HepG2 (cell line): Measurements from ENCODE around the gene NPW.

Experiments used
- FOXM1 ChIP-seq: sonication (generic); formaldehyde crosslinking; IDR thresholded peaks from 2 replicates; pipeline ENCODE4 v1.5.0; 2020; ENCODE audit warnings: missing genetic modification reagents
- POLR2A ChIP-seq, 2 experiments: IDR thresholded peaks; 2 replicates each; pipeline ENCODE4 v1.6.1; 2011; ENCODE audit warnings: low read depth in 2 of 2, low read length in 2 of 2, mild to moderate bottlenecking in 1 of 2, moderate library complexity in 1 of 2; ENCODE audit not compliant: insufficient read depth in 1 of 2
- RFX5 ChIP-seq: IDR thresholded peaks from 2 replicates; pipeline ENCODE4 v1.6.1; 2011; ENCODE audit warnings: low read depth, low read length, improper control_type of control experiment
- SMARCE1 ChIP-seq: fragments of 450-650 bp; IDR thresholded peaks from 2 replicates; pipeline ENCODE4 v1.6.1; 2017; ENCODE audit warnings: borderline replicate concordance
- ZNF24 ChIP-seq: fragments of 450-650 bp; IDR thresholded peaks from 2 replicates; pipeline ENCODE4 v1.6.1; 2017; ENCODE audit warnings: antibody characterized with exemption, mild to moderate bottlenecking
- ZNF670 ChIP-seq: sonication (generic); formaldehyde crosslinking; IDR thresholded peaks from 2 replicates; pipeline ENCODE4 v1.8.0; 2022; ENCODE audit warnings: mild to moderate bottlenecking, missing genetic modification reagents, borderline replicate concordance
- TF ChIP-seq, protein P1 (sequence below): IDR thresholded peaks from 2 replicates; pipeline ENCODE4 v1.6.1; 2018; ENCODE audit warnings: missing genetic modification reagents, mild to moderate bottlenecking, missing compliant biosample characterization
- TF ChIP-seq, protein P2 (sequence below): sonication (generic); formaldehyde crosslinking; IDR thresholded peaks from 2 replicates; pipeline ENCODE4 v1.5.0; 2020; ENCODE audit warnings: mild to moderate bottlenecking, missing genetic modification reagents, moderate library complexity
- TF ChIP-seq, protein P3 (sequence below): sonication (generic); formaldehyde crosslinking; IDR thresholded peaks from 2 replicates; pipeline ENCODE4 v1.4.0; 2020; ENCODE audit warnings: missing genetic modification reagents, borderline replicate concordance
- TF ChIP-seq, protein P4 (sequence below): sonication (generic); formaldehyde crosslinking; IDR thresholded peaks from 2 replicates; pipeline ENCODE4 v1.4.0; 2020; ENCODE audit warnings: mild to moderate bottlenecking, missing genetic modification reagents
- TF ChIP-seq, protein P5 (sequence below): IDR thresholded peaks from 2 replicates; pipeline ENCODE4 v1.6.1; 2016; ENCODE audit warnings: low read depth, missing genetic modification reagents, missing compliant biosample characterization
- TF ChIP-seq, protein P6 (sequence below): IDR thresholded peaks from 2 replicates; pipeline ENCODE4 v1.6.1; 2016
- TF ChIP-seq, protein P7 (sequence below): sonication (generic); formaldehyde crosslinking; conservative IDR thresholded peaks from 2 replicates; pipeline ENCODE4 v1.4.0; 2020; ENCODE audit warnings: missing genetic modification reagents

DNA sequence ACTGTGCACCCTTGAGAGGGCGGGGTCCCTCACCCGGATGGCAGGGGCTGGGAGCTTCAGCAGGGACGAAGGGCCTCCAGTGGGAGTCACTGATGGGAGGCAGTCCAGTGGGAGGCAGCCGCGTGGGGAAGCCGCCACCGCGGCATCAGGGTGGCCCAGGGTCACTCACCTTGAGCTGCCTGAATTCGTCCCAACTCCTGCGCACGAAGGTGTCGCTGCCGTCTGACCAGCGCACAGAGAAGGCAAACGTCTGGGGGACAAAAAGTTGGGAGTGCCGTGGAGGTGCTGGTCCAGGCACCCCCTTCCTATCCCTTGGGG lies 38.9 kb upstream of the NPW start:
- TF ChIP-seq, protein P1, sequence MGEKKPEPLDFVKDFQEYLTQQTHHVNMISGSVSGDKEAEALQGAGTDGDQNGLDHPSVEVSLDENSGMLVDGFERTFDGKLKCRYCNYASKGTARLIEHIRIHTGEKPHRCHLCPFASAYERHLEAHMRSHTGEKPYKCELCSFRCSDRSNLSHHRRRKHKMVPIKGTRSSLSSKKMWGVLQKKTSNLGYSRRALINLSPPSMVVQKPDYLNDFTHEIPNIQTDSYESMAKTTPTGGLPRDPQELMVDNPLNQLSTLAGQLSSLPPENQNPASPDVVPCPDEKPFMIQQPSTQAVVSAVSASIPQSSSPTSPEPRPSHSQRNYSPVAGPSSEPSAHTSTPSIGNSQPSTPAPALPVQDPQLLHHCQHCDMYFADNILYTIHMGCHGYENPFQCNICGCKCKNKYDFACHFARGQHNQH (CRISPR knock-in tag) = no peak
- TF ChIP-seq, protein P2, sequence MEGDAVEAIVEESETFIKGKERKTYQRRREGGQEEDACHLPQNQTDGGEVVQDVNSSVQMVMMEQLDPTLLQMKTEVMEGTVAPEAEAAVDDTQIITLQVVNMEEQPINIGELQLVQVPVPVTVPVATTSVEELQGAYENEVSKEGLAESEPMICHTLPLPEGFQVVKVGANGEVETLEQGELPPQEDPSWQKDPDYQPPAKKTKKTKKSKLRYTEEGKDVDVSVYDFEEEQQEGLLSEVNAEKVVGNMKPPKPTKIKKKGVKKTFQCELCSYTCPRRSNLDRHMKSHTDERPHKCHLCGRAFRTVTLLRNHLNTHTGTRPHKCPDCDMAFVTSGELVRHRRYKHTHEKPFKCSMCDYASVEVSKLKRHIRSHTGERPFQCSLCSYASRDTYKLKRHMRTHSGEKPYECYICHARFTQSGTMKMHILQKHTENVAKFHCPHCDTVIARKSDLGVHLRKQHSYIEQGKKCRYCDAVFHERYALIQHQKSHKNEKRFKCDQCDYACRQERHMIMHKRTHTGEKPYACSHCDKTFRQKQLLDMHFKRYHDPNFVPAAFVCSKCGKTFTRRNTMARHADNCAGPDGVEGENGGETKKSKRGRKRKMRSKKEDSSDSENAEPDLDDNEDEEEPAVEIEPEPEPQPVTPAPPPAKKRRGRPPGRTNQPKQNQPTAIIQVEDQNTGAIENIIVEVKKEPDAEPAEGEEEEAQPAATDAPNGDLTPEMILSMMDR = no peak
- no peak for TF ChIP-seq POLR2A (IDR thresholded peaks at IDR 0.05; ENCODE audit: insufficient read depth in 1 of 2, low read depth in 2 of 2, low read length in 2 of 2)
- no peak for TF ChIP-seq RFX5
- TF ChIP-seq SMARCE1 = no peak
- no peak for TF ChIP-seq ZNF670 (CRISPR knock-in tag)
- TF ChIP-seq, protein P3, sequence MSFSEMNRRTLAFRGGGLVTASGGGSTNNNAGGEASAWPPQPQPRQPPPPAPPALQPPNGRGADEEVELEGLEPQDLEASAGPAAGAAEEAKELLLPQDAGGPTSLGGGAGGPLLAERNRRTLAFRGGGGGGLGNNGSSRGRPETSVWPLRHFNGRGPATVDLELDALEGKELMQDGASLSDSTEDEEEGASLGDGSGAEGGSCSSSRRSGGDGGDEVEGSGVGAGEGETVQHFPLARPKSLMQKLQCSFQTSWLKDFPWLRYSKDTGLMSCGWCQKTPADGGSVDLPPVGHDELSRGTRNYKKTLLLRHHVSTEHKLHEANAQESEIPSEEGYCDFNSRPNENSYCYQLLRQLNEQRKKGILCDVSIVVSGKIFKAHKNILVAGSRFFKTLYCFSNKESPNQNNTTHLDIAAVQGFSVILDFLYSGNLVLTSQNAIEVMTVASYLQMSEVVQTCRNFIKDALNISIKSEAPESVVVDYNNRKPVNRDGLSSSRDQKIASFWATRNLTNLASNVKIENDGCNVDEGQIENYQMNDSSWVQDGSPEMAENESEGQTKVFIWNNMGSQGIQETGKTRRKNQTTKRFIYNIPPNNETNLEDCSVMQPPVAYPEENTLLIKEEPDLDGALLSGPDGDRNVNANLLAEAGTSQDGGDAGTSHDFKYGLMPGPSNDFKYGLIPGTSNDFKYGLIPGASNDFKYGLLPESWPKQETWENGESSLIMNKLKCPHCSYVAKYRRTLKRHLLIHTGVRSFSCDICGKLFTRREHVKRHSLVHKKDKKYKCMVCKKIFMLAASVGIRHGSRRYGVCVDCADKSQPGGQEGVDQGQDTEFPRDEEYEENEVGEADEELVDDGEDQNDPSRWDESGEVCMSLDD (CRISPR knock-in tag) = no peak
- TF ChIP-seq, protein P4, sequence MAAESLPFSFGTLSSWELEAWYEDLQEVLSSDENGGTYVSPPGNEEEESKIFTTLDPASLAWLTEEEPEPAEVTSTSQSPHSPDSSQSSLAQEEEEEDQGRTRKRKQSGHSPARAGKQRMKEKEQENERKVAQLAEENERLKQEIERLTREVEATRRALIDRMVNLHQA (CRISPR knock-in tag) = no peak
- TF ChIP-seq, protein P5, sequence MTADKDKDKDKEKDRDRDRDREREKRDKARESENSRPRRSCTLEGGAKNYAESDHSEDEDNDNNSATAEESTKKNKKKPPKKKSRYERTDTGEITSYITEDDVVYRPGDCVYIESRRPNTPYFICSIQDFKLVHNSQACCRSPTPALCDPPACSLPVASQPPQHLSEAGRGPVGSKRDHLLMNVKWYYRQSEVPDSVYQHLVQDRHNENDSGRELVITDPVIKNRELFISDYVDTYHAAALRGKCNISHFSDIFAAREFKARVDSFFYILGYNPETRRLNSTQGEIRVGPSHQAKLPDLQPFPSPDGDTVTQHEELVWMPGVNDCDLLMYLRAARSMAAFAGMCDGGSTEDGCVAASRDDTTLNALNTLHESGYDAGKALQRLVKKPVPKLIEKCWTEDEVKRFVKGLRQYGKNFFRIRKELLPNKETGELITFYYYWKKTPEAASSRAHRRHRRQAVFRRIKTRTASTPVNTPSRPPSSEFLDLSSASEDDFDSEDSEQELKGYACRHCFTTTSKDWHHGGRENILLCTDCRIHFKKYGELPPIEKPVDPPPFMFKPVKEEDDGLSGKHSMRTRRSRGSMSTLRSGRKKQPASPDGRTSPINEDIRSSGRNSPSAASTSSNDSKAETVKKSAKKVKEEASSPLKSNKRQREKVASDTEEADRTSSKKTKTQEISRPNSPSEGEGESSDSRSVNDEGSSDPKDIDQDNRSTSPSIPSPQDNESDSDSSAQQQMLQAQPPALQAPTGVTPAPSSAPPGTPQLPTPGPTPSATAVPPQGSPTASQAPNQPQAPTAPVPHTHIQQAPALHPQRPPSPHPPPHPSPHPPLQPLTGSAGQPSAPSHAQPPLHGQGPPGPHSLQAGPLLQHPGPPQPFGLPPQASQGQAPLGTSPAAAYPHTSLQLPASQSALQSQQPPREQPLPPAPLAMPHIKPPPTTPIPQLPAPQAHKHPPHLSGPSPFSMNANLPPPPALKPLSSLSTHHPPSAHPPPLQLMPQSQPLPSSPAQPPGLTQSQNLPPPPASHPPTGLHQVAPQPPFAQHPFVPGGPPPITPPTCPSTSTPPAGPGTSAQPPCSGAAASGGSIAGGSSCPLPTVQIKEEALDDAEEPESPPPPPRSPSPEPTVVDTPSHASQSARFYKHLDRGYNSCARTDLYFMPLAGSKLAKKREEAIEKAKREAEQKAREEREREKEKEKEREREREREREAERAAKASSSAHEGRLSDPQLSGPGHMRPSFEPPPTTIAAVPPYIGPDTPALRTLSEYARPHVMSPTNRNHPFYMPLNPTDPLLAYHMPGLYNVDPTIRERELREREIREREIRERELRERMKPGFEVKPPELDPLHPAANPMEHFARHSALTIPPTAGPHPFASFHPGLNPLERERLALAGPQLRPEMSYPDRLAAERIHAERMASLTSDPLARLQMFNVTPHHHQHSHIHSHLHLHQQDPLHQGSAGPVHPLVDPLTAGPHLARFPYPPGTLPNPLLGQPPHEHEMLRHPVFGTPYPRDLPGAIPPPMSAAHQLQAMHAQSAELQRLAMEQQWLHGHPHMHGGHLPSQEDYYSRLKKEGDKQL (CRISPR knock-in tag) = no peak
- TF ChIP-seq FOXM1 (CRISPR knock-in tag) = no peak
- TF ChIP-seq ZNF24 = no peak
- TF ChIP-seq, protein P6, sequence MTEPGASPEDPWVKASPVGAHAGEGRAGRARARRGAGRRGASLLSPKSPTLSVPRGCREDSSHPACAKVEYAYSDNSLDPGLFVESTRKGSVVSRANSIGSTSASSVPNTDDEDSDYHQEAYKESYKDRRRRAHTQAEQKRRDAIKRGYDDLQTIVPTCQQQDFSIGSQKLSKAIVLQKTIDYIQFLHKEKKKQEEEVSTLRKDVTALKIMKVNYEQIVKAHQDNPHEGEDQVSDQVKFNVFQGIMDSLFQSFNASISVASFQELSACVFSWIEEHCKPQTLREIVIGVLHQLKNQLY (CRISPR knock-in tag) = no peak
- TF ChIP-seq, protein P7, sequence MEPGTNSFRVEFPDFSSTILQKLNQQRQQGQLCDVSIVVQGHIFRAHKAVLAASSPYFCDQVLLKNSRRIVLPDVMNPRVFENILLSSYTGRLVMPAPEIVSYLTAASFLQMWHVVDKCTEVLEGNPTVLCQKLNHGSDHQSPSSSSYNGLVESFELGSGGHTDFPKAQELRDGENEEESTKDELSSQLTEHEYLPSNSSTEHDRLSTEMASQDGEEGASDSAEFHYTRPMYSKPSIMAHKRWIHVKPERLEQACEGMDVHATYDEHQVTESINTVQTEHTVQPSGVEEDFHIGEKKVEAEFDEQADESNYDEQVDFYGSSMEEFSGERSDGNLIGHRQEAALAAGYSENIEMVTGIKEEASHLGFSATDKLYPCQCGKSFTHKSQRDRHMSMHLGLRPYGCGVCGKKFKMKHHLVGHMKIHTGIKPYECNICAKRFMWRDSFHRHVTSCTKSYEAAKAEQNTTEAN = no peak
